HepG2 (cell line): Measurements from ENCODE around the gene SLC19A1. TPM values are rescaled to one million over a fixed set of nuclear protein-coding genes. Genes with fewer than 3 reads are reported as not detected.

Experiments
- CEBPG ChIP-seq: IDR thresholded peaks from 2 replicates; pipeline ENCODE4 v1.6.1; 2016
- CTCF ChIP-seq: sonication (generic); formaldehyde crosslinking; IDR thresholded peaks from 2 replicates; pipeline ENCODE4 v1.5.0; 2020; ENCODE audit warnings: mild to moderate bottlenecking, missing genetic modification reagents, moderate library complexity
- HNRNPL ChIP-seq: fragments of 200-400 bp; formaldehyde crosslinking; IDR thresholded peaks from 2 replicates; pipeline ENCODE4 v1.6.1; 2017; ENCODE audit warnings: mild to moderate bottlenecking, low read depth, low read length
- MAX ChIP-seq: IDR thresholded peaks from 2 replicates; pipeline ENCODE4 v1.6.1; 2012; ENCODE audit warnings: inconsistent platforms
- MTERF4 ChIP-seq: sonication (generic); formaldehyde crosslinking; IDR thresholded peaks from 2 replicates; pipeline ENCODE4 v1.8.0; 2023; ENCODE audit warnings: mild to moderate bottlenecking, missing genetic modification reagents
- RXRA ChIP-seq: sonication (generic); formaldehyde crosslinking; IDR thresholded peaks from 2 replicates; pipeline ENCODE4 v1.5.1; 2020; ENCODE audit warnings: missing genetic modification reagents
- SRSF4 ChIP-seq: fragments of 200-400 bp; formaldehyde crosslinking; IDR thresholded peaks from one replicate; pipeline ENCODE4 v1.6.1; 2018; ENCODE audit warnings: mild to moderate bottlenecking, low read depth, low read length, moderate library complexity; ENCODE audit not compliant: poor library complexity, severe bottlenecking
- STAG1 ChIP-seq: sonication (generic); formaldehyde crosslinking; IDR thresholded peaks from 2 replicates; pipeline ENCODE4 v1.4.0; 2020; ENCODE audit warnings: missing genetic modification reagents
- U2AF2 ChIP-seq: fragments of 200-400 bp; formaldehyde crosslinking; IDR thresholded peaks from 2 replicates; pipeline ENCODE4 v1.6.1; 2017; ENCODE audit warnings: low read depth, mild to moderate bottlenecking, low read length
- ZNF629 ChIP-seq: sonication (generic); formaldehyde crosslinking; conservative IDR thresholded peaks from 2 replicates; pipeline ENCODE4 v1.5.0; 2020; ENCODE audit warnings: missing genetic modification reagents
- ZNF687 ChIP-seq: sonication (generic); formaldehyde crosslinking; IDR thresholded peaks from 2 replicates; pipeline ENCODE4 v1.5.1; 2020; ENCODE audit warnings: mild to moderate bottlenecking, missing genetic modification reagents, moderate library complexity
- ZNF7 ChIP-seq: IDR thresholded peaks from 2 replicates; pipeline ENCODE4 v1.6.1; 2016; ENCODE audit warnings: missing biosample characterization, missing genetic modification reagents
- ZNF704 ChIP-seq: sonication (generic); formaldehyde crosslinking; IDR thresholded peaks from 2 replicates; pipeline ENCODE4 v1.8.1; 2023; ENCODE audit warnings: mild to moderate bottlenecking, inconsistent platforms, moderate library complexity, missing genetic modification reagents, borderline replicate concordance
- polyA plus RNA-seq, 8 experiments: library from polyadenylated mRNA; depleted of rRNA in 3 of 8; stranded (reverse) in 7 of 8; unstranded in 1 of 8; fragments of >200 nt; fragmentation: Illumina TruSeq in 4 of 8; extraction: Trizol in 4 of 8; gene quantifications; 2 replicates each; pipeline versions ENCODE4 v1.2.1 to v1.2.3, GENCODE V29; 2011 to 2016; ENCODE audit warnings: low read depth in 4 of 8, missing spikeins in 1 of 8, mixed read lengths in 1 of 8; ENCODE audit not compliant: insufficient read depth in 1 of 8
- total RNA-seq, 5 experiments: library from RNA; depleted of rRNA; stranded (reverse); fragments of >200 nt; fragmentation: Illumina TruSeq; extraction: Trizol; gene quantifications; 2 replicates each; pipeline ENCODE4 v1.2.3, GENCODE V29; 2016; ENCODE audit warnings: low read depth in 1 of 5
- TF ChIP-seq, protein P1 (sequence below): sonication (generic); formaldehyde crosslinking; IDR thresholded peaks from 2 replicates; pipeline ENCODE4 v1.4.0; 2020; ENCODE audit warnings: missing genetic modification reagents
- TF ChIP-seq, protein P2 (sequence below): sonication (generic); formaldehyde crosslinking; IDR thresholded peaks from 2 replicates; pipeline ENCODE4 v1.4.0; 2020; ENCODE audit warnings: missing genetic modification reagents, borderline replicate concordance

Gene SLC19A1
- total and polyA plus RNA-seq, 2 of the 13 experiments (the other 11 are each of a cell fraction or from before 2014, with no cell fraction given), result 21.8 to 23.0 TPM

DNA sequence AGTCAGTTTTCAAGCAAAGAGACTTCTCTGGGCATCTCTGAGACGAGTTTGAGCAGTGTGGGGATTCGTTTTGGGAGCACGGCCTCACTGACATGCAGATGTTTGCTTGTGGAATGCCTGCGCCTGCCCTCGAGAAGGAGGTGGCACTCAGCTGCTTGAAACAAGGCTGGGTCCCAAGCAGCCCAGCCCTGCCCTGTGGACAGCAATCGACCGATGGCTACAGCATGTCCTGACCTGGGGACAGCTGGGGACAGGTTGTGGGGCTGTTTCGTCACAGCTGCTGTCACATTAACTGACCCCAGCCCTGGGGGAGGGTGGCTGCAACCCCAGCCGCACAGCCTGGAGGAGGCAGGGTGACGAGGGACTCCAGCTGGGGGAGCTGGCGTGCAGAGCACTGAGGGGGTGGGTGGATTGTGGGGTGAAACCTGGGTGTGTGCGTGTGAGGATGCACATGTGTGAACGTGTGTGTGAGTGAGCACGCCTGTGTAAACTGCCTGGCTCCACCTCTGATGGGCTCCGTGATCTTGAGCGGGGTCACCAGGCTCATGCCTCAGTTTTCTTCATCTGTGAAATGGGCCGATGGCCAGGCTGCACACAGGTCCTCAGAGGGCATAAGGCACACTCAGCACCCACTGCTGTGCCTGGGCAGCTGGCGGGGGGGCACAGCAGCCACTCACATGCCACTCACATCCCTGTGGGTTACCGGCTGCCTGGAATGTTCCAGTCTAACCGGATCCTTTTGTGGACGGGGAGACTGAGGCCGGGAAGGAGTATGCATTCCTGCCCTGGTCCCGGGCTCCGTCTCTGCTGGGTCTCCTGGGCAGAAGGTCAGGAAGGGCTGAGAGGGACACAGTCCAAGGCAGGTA is 87.9 kb downstream of the SLC19A1 start (continued):
- TF ChIP-seq ZNF687 (CRISPR knock-in tag) (peak; percentile 34; the same call in 1 of the 2 replicates), SRSF4 (no peak), ZNF7 (CRISPR knock-in tag) (no peak), U2AF2 (no peak), CTCF (CRISPR knock-in tag) (peak; percentile 35), MAX (no peak), RXRA (CRISPR knock-in tag) (peak; percentile 35; the same call in 1 of the 2 replicates), CEBPG (CRISPR knock-in tag) (0 out of 2 replicates have a peak, but pooled peaks have one; percentile 7), HNRNPL (0 out of 2 replicates have a peak, but pooled peaks have one; percentile 27), ZNF704 (CRISPR knock-in tag) (no peak), STAG1 (CRISPR knock-in tag) (no peak), MTERF4 (CRISPR knock-in tag) (no peak), ZNF629 (CRISPR knock-in tag) (peak; percentile 95)
- TF ChIP-seq, protein P1, sequence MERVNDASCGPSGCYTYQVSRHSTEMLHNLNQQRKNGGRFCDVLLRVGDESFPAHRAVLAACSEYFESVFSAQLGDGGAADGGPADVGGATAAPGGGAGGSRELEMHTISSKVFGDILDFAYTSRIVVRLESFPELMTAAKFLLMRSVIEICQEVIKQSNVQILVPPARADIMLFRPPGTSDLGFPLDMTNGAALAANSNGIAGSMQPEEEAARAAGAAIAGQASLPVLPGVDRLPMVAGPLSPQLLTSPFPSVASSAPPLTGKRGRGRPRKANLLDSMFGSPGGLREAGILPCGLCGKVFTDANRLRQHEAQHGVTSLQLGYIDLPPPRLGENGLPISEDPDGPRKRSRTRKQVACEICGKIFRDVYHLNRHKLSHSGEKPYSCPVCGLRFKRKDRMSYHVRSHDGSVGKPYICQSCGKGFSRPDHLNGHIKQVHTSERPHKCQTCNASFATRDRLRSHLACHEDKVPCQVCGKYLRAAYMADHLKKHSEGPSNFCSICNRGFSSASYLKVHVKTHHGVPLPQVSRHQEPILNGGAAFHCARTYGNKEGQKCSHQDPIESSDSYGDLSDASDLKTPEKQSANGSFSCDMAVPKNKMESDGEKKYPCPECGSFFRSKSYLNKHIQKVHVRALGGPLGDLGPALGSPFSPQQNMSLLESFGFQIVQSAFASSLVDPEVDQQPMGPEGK (CRISPR knock-in tag), result peak; percentile 60
- TF ChIP-seq, protein P2, sequence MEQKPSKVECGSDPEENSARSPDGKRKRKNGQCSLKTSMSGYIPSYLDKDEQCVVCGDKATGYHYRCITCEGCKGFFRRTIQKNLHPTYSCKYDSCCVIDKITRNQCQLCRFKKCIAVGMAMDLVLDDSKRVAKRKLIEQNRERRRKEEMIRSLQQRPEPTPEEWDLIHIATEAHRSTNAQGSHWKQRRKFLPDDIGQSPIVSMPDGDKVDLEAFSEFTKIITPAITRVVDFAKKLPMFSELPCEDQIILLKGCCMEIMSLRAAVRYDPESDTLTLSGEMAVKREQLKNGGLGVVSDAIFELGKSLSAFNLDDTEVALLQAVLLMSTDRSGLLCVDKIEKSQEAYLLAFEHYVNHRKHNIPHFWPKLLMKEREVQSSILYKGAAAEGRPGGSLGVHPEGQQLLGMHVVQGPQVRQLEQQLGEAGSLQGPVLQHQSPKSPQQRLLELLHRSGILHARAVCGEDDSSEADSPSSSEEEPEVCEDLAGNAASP (CRISPR knock-in tag), result peak; percentile 38; the same call in 1 of the 2 replicates
